GM10248 (cell line): Measurements from ENCODE around the gene RXRB.

Experiments
- CTCF ChIA-PET: fragments of 300-600 bp; sonication (Branson Sonifier 250); formaldehyde crosslinking; extraction: SDS; loops from one replicate; lab custom pipeline; 2021; ENCODE audit warnings: antibody characterized with exemption; lab: Yijun Ruan, JAX
- POLR2A ChIA-PET: fragments of 350-650 bp; sonication (Branson Sonifier 250); formaldehyde crosslinking; extraction: SDS; loops from one replicate; lab custom pipeline; 2020; ENCODE audit warnings: antibody characterized with exemption; lab: Yijun Ruan, JAX
- DNase-seq: peaks from one replicate; pipeline ENCODE4 v3.0.0; 2012; ENCODE audit errors: extremely low spot score
- CTCF ChIP-seq: IDR thresholded peaks from 2 replicates; pipeline ENCODE4 v1.5.1; 2012; ENCODE audit warnings: mild to moderate bottlenecking, low read depth; ENCODE audit errors: extremely low read depth, missing control alignments, control extremely low read depth

RXRB gene

GRCh38 chr6:33165581-33166258 lies 34.7 kb downstream of the RXRB start:
- TF ChIP-seq CTCF = no peak
- POLR2A ChIA-PET = no interaction called here
- DNase-seq = no peak
- CTCF ChIA-PET = interaction anchor here (2.2 to 2.3 kb wide), 2 partner anchors 8 to 83 kb away, joined by 8 to 12 read pairs; no protein-coding TSS in a partner anchor

- CTCF ChIA-PET = interaction anchor here (0.8 to 2.3 kb wide), 6 partner anchors 7 to 164 kb away, joined by 3 to 12 read pairs (median 4); no protein-coding TSS in a partner anchor
- no peak for DNase-seq
- POLR2A ChIA-PET = interaction anchor here (1.1 kb wide), 1 partner anchor 193 kb away, joined by 3 read pairs; no protein-coding TSS in a partner anchor
- no peak for TF ChIP-seq CTCF
Measured at GRCh38 chr6:33164665-33165373, 35.6 kb downstream of the RXRB start.

- CTCF ChIA-PET = interaction anchor here (0.8 to 2.3 kb wide), 8 partner anchors 8 to 164 kb away, joined by 3 to 12 read pairs (median 4); no protein-coding TSS in a partner anchor
- no peak for DNase-seq
- no peak for TF ChIP-seq CTCF
- POLR2A ChIA-PET = interaction anchor here (1.1 kb wide), 1 partner anchor 192 kb away, joined by 3 read pairs; no protein-coding TSS in a partner anchor
Measured at GRCh38 chr6:33164176-33164575, 36.3 kb downstream of the RXRB start.

GRCh38 chr6:33163540-33163939 lies 36.9 kb downstream of the RXRB start:
- CTCF ChIA-PET = interaction anchor here (1.1 to 2.2 kb wide), 6 partner anchors 10 to 44 kb away, joined by 3 to 12 read pairs (median 4); no protein-coding TSS in a partner anchor
- no peak for TF ChIP-seq CTCF
- POLR2A ChIA-PET = interaction anchor here (1.1 kb wide), 1 partner anchor 192 kb away, joined by 3 read pairs; no protein-coding TSS in a partner anchor
- no peak for DNase-seq

GRCh38 chr6:33161354-33162331 lies 38.8 kb downstream of the RXRB start:
- peak; percentile 96 for TF ChIP-seq CTCF
- DNase-seq = peak; percentile 92
- ChIA-PET CTCF (interaction anchor here (0.9 to 4.9 kb wide), 25 partner anchors 8 to 220 kb away, joined by 3 to 41 read pairs (median 4); partner anchors contain the start of genes HLA-DMA and HLA-DMB), POLR2A (no interaction called here)
